SU-DHL-6 (cell line): ENCODE measurements around the gene NMS.

ENCODE experiments used
- H2AFZ ChIP-seq: fragments of 200-600 bp; sonication (generic); 2 replicates; pipeline ENCODE4 v1.6.1; 2014; ENCODE audit warnings: low read depth, mild to moderate bottlenecking, moderate library complexity, mixed read lengths, antibody characterized with exemption, low read length; ENCODE audit not compliant: severe bottlenecking
- H3F3A ChIP-seq: fragments of 200-600 bp; shearing (Covaris generic); 2 replicates; pipeline ENCODE4 v1.6.0; 2016; ENCODE audit warnings: antibody characterized with exemption, mild to moderate bottlenecking; ENCODE audit not compliant: insufficient read depth
- H3K27ac ChIP-seq: fragments of 200-600 bp; sonication (generic); 2 replicates; pipeline ENCODE4 v1.5.1; 2016; ENCODE audit warnings: low read depth, mild to moderate bottlenecking, low read length, moderate library complexity, mixed read lengths
- H3K27me3 ChIP-seq: fragments of 200-600 bp; sonication (generic), shearing (Covaris generic); 2 replicates; pipeline ENCODE4 v1.6.0; 2014; ENCODE audit warnings: mild to moderate bottlenecking, low read length
- H3K36me3 ChIP-seq: fragments of 200-600 bp; sonication (generic); 2 replicates; pipeline ENCODE4 v1.6.1; 2014; ENCODE audit warnings: mild to moderate bottlenecking, low read length, mixed read lengths
- H3K4me2 ChIP-seq: fragments of 300-600, 200-600 bp; shearing (Covaris generic), sonication (generic); 2 replicates; pipeline ENCODE4 v1.6.0; 2014; ENCODE audit warnings: low read length, low read depth, mild to moderate bottlenecking; ENCODE audit not compliant: poor library complexity, severe bottlenecking
- H3K4me3 ChIP-seq: fragments of 200-600 bp; sonication (generic); 2 replicates; pipeline ENCODE4 v1.5.1; 2014; ENCODE audit warnings: antibody characterized with exemption, low read length, mild to moderate bottlenecking, mixed read lengths; ENCODE audit not compliant: insufficient read depth, poor library complexity, severe bottlenecking
- H3K79me2 ChIP-seq: fragments of 200-600 bp; sonication (generic); 2 replicates; pipeline ENCODE4 v1.6.1; 2014; ENCODE audit warnings: mild to moderate bottlenecking, low read length, moderate library complexity; ENCODE audit not compliant: insufficient read depth
- H3K9ac ChIP-seq: fragments of 200-600 bp; sonication (generic); 2 replicates; pipeline ENCODE4 v1.7.0; 2014; ENCODE audit warnings: mild to moderate bottlenecking, low read length
- H3K9me2 ChIP-seq: fragments of 200-600 bp; sonication (generic); replicated peaks from 2 replicates; pipeline ENCODE4 v1.6.1; 2014; ENCODE audit warnings: low read length; ENCODE audit not compliant: insufficient read depth
- H3K9me3 ChIP-seq: fragments of 200-600 bp; sonication (generic); 2 replicates; pipeline ENCODE4 v1.6.1; 2014; ENCODE audit warnings: low read length, mixed read lengths; ENCODE audit not compliant: insufficient read depth
- H4K20me1 ChIP-seq: fragments of 200-600 bp; sonication (generic); 2 replicates; pipeline ENCODE4 v1.6.1; 2014; ENCODE audit warnings: low read depth, mild to moderate bottlenecking, antibody characterized with exemption, low read length, moderate library complexity, mixed read lengths
- EZH2phosphoT487 ChIP-seq: fragments of 200-600 bp; sonication (generic), shearing (Covaris generic); conservative IDR thresholded peaks from 2 replicates; pipeline ENCODE4 v1.6.1; 2018; ENCODE audit warnings: mild to moderate bottlenecking, antibody characterized with exemption, low read length, moderate library complexity, mixed read lengths
- TF ChIP-seq, protein P1 (sequence below): fragments of 200-600 bp; sonication (generic); IDR thresholded peaks from one replicate; pipeline ENCODE4 v1.5.1; 2017; ENCODE audit warnings: antibody characterized with exemption, mild to moderate bottlenecking, low read length, moderate library complexity; ENCODE audit not compliant: insufficient read depth, poor library complexity, severe bottlenecking

The NMS gene

DNA sequence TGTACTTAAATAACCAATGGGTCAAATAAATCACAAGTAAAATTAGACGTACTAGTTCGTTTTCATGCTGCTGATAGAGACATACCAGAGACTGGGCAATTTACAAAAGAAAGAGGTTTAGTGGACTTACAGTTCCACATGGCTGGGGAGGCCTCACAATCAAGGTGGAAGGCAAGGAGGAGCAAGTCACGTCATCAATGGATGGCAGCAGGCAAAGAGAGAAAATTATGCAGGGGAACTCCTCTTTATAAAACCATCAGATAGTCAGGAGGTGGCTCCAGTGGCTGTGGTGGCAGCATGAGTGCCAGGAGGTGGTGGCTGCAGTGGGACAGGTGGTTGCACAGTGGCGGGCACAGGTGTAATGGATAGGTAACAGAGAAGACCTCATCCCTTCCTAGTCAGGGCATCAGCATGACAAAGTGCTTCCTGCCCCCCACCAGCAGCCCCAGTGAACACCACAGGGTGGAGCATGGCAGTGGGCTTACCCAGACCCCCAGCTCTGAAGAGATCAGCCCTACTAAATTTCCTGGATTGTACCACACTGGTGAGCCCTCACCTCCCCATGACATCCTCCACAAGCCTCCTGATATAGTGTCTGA lies 45.9 kb upstream of the NMS start:
- no peaks in the 10 kb centered on the region for H3K9me3 ChIP-seq
- H3K9me2 ChIP-seq: no peaks in the 10 kb centered on the region
- H3K4me2 ChIP-seq: no peak overlapping the region
- H3K4me3 ChIP-seq: no peak overlapping the region
- H3K9ac ChIP-seq: no peak overlapping the region
- no peak overlapping the region for H2AFZ ChIP-seq
- no peaks in the 10 kb centered on the region for H3F3A ChIP-seq
- H3K27ac ChIP-seq: no peak overlapping the region
- TF ChIP-seq, protein P1, sequence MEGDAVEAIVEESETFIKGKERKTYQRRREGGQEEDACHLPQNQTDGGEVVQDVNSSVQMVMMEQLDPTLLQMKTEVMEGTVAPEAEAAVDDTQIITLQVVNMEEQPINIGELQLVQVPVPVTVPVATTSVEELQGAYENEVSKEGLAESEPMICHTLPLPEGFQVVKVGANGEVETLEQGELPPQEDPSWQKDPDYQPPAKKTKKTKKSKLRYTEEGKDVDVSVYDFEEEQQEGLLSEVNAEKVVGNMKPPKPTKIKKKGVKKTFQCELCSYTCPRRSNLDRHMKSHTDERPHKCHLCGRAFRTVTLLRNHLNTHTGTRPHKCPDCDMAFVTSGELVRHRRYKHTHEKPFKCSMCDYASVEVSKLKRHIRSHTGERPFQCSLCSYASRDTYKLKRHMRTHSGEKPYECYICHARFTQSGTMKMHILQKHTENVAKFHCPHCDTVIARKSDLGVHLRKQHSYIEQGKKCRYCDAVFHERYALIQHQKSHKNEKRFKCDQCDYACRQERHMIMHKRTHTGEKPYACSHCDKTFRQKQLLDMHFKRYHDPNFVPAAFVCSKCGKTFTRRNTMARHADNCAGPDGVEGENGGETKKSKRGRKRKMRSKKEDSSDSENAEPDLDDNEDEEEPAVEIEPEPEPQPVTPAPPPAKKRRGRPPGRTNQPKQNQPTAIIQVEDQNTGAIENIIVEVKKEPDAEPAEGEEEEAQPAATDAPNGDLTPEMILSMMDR: no peak
- no peak for TF ChIP-seq EZH2phosphoT487
- no peaks in the 10 kb centered on the region for H3K79me2 ChIP-seq
- H3K27me3 ChIP-seq: no peaks in the 10 kb centered on the region
- no peaks in the 10 kb centered on the region for H3K36me3 ChIP-seq
- no peaks in the 10 kb centered on the region for H4K20me1 ChIP-seq

- no peak overlapping the region for H3K4me2 ChIP-seq
- H2AFZ ChIP-seq: no peak overlapping the region
- no peaks in the 10 kb centered on the region for H3K36me3 ChIP-seq
- H3K27ac ChIP-seq: no peak overlapping the region
- no peaks in the 10 kb centered on the region for H3K9me3 ChIP-seq
- no peaks in the 10 kb centered on the region for H4K20me1 ChIP-seq
- no peaks in the 10 kb centered on the region for H3K79me2 ChIP-seq
- H3K27me3 ChIP-seq: no peaks in the 10 kb centered on the region
- H3F3A ChIP-seq: no peaks in the 10 kb centered on the region
- TF ChIP-seq, protein P1: no peak
- TF ChIP-seq EZH2phosphoT487: no peak
- H3K9ac ChIP-seq: no peak overlapping the region
- no peaks in the 10 kb centered on the region for H3K9me2 ChIP-seq
- no peak overlapping the region for H3K4me3 ChIP-seq
Measured at GRCh38 chr2:100425107-100425506, 45.2 kb upstream of the NMS start.

- Histone ChIP-seq H3K27me3 (no peaks in the 10 kb centered on the region), H3K27ac (no peak overlapping the region), H3K36me3 (no peaks in the 10 kb centered on the region), H3K9ac (no peak overlapping the region), H3K4me2 (no peak overlapping the region), H3K9me3 (no peaks in the 10 kb centered on the region), H3K9me2 (no peaks in the 10 kb centered on the region), H3K79me2 (no peaks in the 10 kb centered on the region), H2AFZ (no peak overlapping the region), H3K4me3 (no peak overlapping the region), H3F3A (no peaks in the 10 kb centered on the region), H4K20me1 (no peaks in the 10 kb centered on the region)
- TF ChIP-seq, protein P1: no peak
- TF ChIP-seq EZH2phosphoT487: no peak
Measured at GRCh38 chr2:100425573-100426383, 44.5 kb upstream of the NMS start.
